A673 (cell line): ENCODE data around the gene CRACR2B. TPM values are rescaled to one million over a fixed set of nuclear protein-coding genes. Genes with fewer than 3 reads are reported as not detected.

ENCODE experiments used
- BruUV-seq: library from RNA; stranded (reverse); fragments of 400-500 nt; replicated peaks from 2 replicates; lab custom pipeline; 2021; lab: Mats Ljungman, UMichigan
- CTCF ChIA-PET: fragments of 300-600 bp; sonication (Branson Sonifier 250); formaldehyde crosslinking; loops from one replicate; lab custom pipeline; 2022; ENCODE audit warnings: antibody characterized with exemption; lab: Charles Lee
- POLR2A ChIA-PET: fragments of 300-600 bp; sonication (Branson Sonifier 250); formaldehyde crosslinking; loops from one replicate; lab custom pipeline; 2022; ENCODE audit warnings: antibody characterized with exemption; ENCODE audit not compliant: low non-redundant PET; lab: Charles Lee
- DNase-seq: peaks from one replicate; pipeline ENCODE4 v3.0.0-alpha.2; 2015; ENCODE audit warnings: low spot score
- H3K27ac ChIP-seq: fragments of 200-600 bp; sonication (generic); 2 replicates; pipeline ENCODE4 v1.5.1; 2016; ENCODE audit warnings: mixed run types, low read depth, mild to moderate bottlenecking, mixed read lengths, antibody characterized with exemption, low read length; ENCODE audit not compliant: poor library complexity, severe bottlenecking
- H3K27me3 ChIP-seq: fragments of 200-600 bp; sonication (generic); replicated peaks from 2 replicates; pipeline ENCODE4 v1.6.1; 2017; ENCODE audit warnings: mixed run types, low read depth, mild to moderate bottlenecking, mixed read lengths, antibody characterized with exemption, low read length; ENCODE audit not compliant: insufficient read depth, poor library complexity
- H3K36me3 ChIP-seq: fragments of 200-600 bp; sonication (generic); 2 replicates; pipeline ENCODE4 v1.6.1; 2016; ENCODE audit warnings: mixed run types, mild to moderate bottlenecking, mixed read lengths, antibody characterized with exemption, low read length; ENCODE audit not compliant: insufficient read depth, poor library complexity, severe bottlenecking
- H3K4me1 ChIP-seq: fragments of 200-600 bp; sonication (generic); 2 replicates; pipeline ENCODE4 v1.6.1; 2017; ENCODE audit warnings: mixed run types, mild to moderate bottlenecking, mixed read lengths, antibody characterized with exemption, low read length; ENCODE audit not compliant: insufficient read depth, poor library complexity, severe bottlenecking
- H3K4me3 ChIP-seq: fragments of 200-600 bp; sonication (generic); 2 replicates; pipeline ENCODE4 v1.5.1; 2016; ENCODE audit warnings: low read depth, mixed run types, mild to moderate bottlenecking, mixed read lengths, low read length; ENCODE audit not compliant: poor library complexity, severe bottlenecking
- H3K9me3 ChIP-seq: fragments of 200-600 bp; sonication (generic); 2 replicates; pipeline ENCODE4 v1.6.1; 2016; ENCODE audit warnings: mixed run types, low read depth, mild to moderate bottlenecking, mixed read lengths, antibody characterized with exemption, low read length; ENCODE audit not compliant: poor library complexity, severe bottlenecking
- EZH2 ChIP-seq: fragments of 200-600 bp; sonication (generic); IDR thresholded peaks from 2 replicates; pipeline ENCODE4 v1.6.1; 2017; ENCODE audit warnings: borderline replicate concordance, low read depth, mild to moderate bottlenecking, mixed read lengths, antibody characterized with exemption, low read length; ENCODE audit not compliant: poor library complexity, severe bottlenecking
- intact Hi-C: fragments of 100-400 bp; cut with micrococcal nuclease; formaldehyde crosslinking; loops from one replicate; pipeline ENCODE4 v1.10.0; 2022; ENCODE audit not compliant: unreplicated experiment
- total RNA-seq: library from RNA; stranded (reverse); gene quantifications from 2 replicates; pipeline ENCODE4 v1.2.3, GENCODE V29; 2021
- TF ChIP-seq, protein P1 (sequence below): fragments of 300-800, 200-600 bp; sonication (generic); conservative IDR thresholded peaks from 2 replicates; pipeline ENCODE4 v1.5.1; 2017; ENCODE audit warnings: low read depth, mild to moderate bottlenecking, antibody characterized with exemption, low read length, moderate library complexity, mixed read lengths

CRACR2B gene
- total RNA-seq, 1 experiment from 2014 or later = 1.1 TPM

DNA sequence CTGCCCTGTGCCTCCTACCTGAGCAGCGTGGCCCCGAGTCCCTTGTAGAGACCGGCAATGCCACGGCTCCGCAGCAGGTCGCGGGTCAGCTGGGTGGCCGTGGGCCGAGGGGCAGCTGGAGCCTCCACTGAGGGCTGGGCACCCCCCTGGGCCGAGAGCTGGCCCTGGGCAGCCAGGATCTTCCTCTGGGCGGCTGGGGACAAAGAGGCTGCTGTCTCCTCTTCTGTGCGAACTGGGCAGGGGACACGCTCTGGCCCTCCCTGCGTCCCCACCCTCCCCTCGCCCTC lies 35.2 kb upstream of the CRACR2B start:
- no peak for DNase-seq
- H3K27me3 ChIP-seq = no peaks in the 10 kb centered on the region
- no peak overlapping the region for H3K4me3 ChIP-seq
- ChIA-PET POLR2A (interaction anchor here (0.6 kb wide), 1 partner anchor 12 kb away, joined by 3 read pairs; no protein-coding TSS in a partner anchor), CTCF (no interaction called here)
- peaks cover 10% of the 10 kb centered on the region for H3K4me1 ChIP-seq
- no TSS peak for BruUV-seq
- intact Hi-C loops = no loop called here
- H3K36me3 ChIP-seq = peaks cover 2% of the 10 kb centered on the region
- no peak overlapping the region for H3K27ac ChIP-seq
- TF ChIP-seq, protein P1, sequence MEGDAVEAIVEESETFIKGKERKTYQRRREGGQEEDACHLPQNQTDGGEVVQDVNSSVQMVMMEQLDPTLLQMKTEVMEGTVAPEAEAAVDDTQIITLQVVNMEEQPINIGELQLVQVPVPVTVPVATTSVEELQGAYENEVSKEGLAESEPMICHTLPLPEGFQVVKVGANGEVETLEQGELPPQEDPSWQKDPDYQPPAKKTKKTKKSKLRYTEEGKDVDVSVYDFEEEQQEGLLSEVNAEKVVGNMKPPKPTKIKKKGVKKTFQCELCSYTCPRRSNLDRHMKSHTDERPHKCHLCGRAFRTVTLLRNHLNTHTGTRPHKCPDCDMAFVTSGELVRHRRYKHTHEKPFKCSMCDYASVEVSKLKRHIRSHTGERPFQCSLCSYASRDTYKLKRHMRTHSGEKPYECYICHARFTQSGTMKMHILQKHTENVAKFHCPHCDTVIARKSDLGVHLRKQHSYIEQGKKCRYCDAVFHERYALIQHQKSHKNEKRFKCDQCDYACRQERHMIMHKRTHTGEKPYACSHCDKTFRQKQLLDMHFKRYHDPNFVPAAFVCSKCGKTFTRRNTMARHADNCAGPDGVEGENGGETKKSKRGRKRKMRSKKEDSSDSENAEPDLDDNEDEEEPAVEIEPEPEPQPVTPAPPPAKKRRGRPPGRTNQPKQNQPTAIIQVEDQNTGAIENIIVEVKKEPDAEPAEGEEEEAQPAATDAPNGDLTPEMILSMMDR = no peak
- no peak for TF ChIP-seq EZH2
- H3K9me3 ChIP-seq = no peaks in the 10 kb centered on the region

DNA sequence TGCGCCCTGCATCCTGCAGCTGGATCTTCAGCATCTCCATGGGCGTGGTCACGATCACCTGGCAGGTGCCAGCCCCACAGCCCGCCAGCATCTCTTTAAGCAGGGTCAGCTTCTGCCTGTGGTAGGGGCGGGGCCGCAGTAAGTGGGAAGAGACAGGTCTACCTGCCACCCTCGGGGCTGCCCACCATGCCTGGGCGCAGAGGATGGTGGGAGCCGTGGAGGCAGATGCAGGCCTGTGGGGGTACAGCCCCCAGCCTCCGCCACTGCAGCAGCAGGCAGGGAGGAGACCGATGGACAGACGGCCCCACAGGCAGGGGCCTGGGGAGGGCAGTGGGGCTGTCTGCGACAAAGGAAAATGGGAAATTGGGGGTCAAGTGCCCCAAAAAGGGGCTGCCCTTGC lies 34.8 kb upstream of the CRACR2B start:
- ChIA-PET POLR2A (interaction anchor here (0.6 kb wide), 1 partner anchor 12 kb away, joined by 3 read pairs; no protein-coding TSS in a partner anchor), CTCF (no interaction called here)
- H3K9me3 ChIP-seq = no peaks in the 10 kb centered on the region
- H3K27me3 ChIP-seq = no peaks in the 10 kb centered on the region
- intact Hi-C loops = no loop called here
- no TSS peak for BruUV-seq
- peaks cover 10% of the 10 kb centered on the region for H3K4me1 ChIP-seq
- no peak for TF ChIP-seq EZH2
- TF ChIP-seq, protein P1 = no peak
- H3K27ac ChIP-seq = no peak overlapping the region
- H3K4me3 ChIP-seq = no peak overlapping the region
- peaks cover 2% of the 10 kb centered on the region for H3K36me3 ChIP-seq
- no peak for DNase-seq

DNA sequence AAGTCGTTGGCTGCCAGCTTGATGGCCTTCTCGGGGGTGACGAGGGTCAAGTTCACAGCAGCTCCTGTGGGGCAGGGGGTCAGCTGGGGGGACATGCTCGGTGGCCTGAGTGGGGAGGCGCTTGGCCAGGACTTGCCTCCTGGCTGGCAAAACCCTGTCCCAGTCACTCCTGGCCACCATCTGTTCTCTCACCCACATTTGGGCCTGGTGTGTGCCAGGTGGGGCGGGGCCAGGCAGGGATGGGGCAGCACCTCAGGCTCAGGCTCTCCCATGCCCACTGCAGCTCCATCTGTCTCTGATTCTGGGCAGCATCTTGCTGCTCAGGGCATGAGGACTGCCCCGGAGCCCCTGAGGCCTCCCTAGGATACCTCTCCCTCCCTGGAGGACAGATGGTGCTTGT lies 34.2 kb upstream of the CRACR2B start:
- no peak for DNase-seq
- Histone ChIP-seq H3K36me3 (peaks cover 2% of the 10 kb centered on the region), H3K4me3 (no peak overlapping the region), H3K9me3 (no peaks in the 10 kb centered on the region), H3K27me3 (no peaks in the 10 kb centered on the region), H3K27ac (no peak overlapping the region), H3K4me1 (peaks cover 10% of the 10 kb centered on the region)
- no peak for TF ChIP-seq EZH2
- TF ChIP-seq, protein P1 = no peak
- CTCF ChIA-PET = no interaction called here
- POLR2A ChIA-PET = no interaction called here
- intact Hi-C loops = no loop called here
- BruUV-seq = no TSS peak
